Measurements from ENCODE around the gene FCRLB.
A peak's percentile ranks its signal among the peaks of the same experiment; 100 is the strongest.
"Not testable (repeated sequence)": the region's sequence is repeated elsewhere in the genome, so short reads cannot be mapped to it uniquely, and the experiment has no call there.

FCRLB gene

GRCh38 chr1:161721738-161722343 is 497 bp downstream of the FCRLB start:
- DNase-seq: no peak

GRCh38 chr1:161722406-161722805 is 1.1 kb downstream of the FCRLB start:
- no peak for DNase-seq

GRCh38 chr1:161723459-161724141 is 2.3 kb downstream of the FCRLB start:
- no peak for DNase-seq

DNA sequence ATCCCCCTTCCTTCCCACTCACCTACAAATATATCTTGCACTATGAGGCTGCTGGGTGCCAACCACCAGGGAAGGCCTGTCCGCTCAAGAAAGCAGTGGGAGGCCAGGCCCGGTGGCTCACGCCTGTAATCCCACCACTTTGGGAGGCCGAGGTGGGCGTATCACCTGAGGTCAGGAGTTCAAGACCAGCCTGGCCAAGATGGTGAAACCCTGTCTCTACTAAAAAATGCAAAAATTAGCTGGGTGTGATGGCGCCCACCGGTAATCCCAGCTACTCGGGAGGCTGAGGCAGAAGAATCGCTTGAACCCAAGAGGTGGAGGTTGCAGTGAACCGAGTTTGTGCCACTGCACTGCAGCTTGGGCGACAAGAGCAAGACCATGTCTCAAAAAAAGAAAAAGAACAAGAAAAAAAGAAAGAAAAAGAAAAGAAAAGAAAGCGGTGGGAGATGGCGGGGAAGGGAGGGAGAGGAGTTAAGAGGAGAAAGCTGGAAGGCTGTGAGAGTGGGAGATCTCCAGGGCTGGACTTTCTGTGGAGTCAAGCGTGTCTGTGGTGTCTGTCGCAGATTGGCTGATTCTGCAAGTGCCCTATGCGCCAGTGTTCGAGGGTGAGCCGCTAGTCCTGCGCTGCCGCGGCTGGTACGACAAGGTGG is 4.0 kb downstream of the FCRLB start:
- DNase-seq: not testable (repeated sequence)

DNA sequence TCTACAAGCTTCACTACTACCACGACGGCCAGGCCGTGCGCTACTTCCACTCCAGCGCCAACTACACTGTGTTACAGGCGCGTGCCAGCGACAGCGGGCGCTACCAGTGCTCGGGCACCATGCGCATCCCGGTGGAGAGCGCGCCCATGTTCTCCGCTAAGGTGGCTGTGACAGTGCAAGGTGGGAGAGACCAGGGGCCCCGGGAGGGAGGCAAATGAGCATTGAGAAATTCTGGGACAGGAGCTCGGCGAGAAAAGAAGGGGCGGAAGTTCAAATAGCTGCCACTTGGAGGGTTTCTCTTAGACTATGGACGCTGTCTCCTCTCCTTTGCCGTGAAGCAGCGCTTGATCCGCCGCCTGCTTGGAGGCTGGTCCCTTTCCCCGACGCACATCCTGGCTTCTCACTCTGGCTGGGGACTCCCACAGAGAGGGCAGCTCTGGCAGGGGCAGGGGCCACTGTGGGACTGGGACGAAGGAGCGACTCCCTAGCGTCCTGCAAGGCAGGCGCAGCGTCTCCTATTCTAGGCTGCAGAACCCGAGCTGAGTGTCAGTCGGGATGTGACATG is 4.6 kb downstream of the FCRLB start:
- DNase-seq: peak; percentile 5

GRCh38 chr1:161726473-161727255 is 5.3 kb downstream of the FCRLB start:
- DNase-seq: peak; percentile 55

GRCh38 chr1:161727256-161727924 is 6.0 kb downstream of the FCRLB start:
- no peak for DNase-seq

- no peak for DNase-seq
Measured at GRCh38 chr1:161728376-161729226, 7.3 kb downstream of the FCRLB start.

DNA sequence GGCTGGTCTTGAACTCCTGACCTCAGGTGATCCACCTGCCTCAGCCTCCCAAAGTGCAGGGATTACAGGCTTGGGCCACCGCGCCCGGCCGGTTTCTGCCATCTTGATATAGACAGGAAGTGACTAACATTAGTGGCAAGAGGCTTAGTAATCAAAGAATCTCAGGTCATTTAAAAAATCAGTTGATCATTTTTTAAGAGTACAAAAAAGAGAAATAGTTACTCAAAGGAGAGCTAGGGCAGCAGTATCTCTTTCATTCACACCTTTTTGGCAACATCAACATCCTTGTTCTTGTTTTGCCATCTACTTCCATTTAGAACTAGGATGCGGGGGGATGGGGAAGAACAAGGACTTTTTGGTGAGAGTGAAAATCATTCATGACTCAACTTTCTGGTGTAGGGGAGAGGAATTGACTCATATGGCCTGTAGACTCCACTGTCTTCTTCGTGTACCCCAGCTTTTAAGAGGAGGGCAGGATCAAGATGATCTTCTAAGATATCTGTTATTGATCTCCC is 8.8 kb downstream of the FCRLB start:
- no peak for DNase-seq

DNA sequence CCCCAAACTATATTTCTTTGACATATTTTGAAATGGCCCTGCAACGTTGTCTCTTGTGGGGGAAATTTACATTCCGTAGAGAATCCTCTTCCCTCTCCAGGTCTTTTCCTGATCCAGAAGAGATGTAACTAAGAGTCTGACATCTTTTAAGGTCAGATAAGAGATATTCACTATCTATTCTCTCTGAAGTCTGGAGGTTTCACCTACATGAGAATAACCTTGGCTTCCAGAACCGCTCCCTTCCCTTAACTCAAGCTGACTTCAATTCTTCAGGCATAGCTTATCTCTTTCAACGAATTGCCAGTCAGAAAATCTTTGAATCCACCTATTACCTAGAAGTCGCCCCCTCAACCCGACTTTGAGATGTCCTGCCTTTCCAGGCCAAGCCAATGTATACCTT is 9.9 kb downstream of the FCRLB start:
- no peak for DNase-seq

GRCh38 chr1:161731981-161732718 is 10.8 kb downstream of the FCRLB start:
- no peak for DNase-seq

DNA sequence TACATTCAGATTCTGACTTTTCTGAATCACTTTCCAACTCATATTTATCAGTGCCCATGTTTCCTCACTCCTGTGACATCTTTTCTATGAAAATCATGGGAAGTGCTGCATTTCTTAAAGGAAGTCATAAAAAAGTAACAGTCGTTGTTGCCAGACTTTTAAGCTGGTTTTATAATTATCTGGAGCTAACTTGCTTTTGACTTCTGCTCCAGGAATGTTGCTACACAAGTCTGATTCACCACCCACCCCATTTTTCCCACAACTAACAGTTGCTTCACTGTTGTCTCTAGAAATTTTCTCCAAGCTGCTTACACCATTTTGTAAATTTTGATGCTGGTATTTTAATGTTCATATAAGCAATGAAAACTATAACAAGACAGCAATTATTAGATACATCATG is 12.2 kb downstream of the FCRLB start:
- DNase-seq: no peak

DNA sequence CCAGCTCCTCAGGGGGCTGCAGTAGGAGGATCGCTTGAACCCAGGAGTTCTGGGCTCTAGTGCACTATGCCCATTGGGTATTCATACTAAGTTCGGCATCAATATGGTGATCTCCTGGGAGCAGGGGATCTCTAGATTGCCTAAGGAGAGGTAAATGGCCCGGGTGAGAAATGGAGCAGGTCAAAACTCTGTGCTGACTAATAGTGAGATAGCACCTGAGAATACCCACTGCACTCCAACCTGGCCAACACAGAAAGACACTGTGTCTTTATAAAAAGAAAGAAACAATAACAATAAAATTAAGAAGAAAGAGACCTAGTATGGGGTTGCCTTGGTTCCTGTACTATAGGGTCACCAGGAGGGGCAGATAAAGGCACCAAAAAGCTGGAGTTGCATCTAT is 14.5 kb downstream of the FCRLB start:
- DNase-seq: no peak

DNA sequence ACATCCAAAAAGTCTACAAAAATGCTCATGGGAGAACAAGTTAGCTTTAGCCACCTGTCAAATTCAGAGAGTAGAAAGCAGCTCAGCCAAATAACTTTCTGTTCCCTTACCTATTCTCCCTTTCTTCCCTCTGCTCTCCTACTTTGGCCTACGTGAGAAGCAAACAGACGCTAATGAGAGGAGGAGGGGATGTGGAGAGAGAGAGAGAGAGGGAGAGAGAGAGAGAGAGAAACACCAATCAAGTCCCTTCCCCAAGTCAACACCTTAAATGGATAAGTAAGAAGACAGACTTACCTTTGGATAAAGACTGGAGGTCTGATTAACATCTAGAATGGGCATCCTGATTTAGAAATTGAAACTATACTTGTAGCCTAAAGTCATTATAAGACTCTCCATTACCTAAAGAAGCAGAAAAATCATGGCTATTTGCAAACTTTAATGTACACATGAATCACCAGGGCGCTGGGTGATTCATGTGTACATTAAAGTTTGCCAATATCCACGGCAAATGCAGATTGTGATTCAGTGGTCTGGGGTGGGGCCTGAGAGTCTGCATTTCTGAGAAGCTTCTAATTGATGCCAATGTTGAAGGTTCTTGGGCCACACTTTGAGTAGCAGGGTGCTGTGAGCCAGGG is 15.1 kb downstream of the FCRLB start:
- DNase-seq: no peak

- no peak for DNase-seq
Measured at GRCh38 chr1:161737625-161738024, 16.3 kb downstream of the FCRLB start.

DNA sequence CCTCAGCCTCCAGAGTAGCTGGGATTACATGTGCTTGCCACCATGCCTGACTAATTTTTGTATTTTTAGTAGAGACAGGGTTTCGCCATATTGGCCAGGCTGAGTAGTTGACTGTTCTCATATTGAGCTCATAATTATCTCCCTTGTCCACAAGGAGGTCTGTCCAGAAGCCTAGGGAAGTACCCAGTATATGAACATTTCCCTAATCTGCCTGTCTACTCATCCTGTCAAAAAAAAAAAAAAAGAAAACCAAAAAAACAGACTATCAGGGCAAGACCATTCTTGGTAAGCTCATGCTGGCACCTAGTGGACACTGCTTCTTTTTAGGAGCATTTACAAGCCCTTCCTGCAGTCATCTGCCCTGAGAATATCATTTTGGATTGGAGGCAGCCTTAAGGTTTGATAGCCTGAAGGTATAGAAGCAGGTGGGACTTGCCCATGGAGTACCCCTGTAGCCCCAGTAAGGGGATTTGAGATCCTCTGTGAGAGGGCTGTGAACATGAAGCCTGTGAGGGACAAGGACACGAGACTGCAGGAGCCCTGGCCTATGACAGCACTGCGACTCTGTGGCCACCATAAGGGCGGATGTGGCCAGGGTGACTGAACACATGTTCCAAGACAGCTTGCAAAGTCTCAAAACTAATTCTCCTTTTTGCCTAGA is 17.4 kb downstream of the FCRLB start:
- DNase-seq: peak; percentile 19

DNA sequence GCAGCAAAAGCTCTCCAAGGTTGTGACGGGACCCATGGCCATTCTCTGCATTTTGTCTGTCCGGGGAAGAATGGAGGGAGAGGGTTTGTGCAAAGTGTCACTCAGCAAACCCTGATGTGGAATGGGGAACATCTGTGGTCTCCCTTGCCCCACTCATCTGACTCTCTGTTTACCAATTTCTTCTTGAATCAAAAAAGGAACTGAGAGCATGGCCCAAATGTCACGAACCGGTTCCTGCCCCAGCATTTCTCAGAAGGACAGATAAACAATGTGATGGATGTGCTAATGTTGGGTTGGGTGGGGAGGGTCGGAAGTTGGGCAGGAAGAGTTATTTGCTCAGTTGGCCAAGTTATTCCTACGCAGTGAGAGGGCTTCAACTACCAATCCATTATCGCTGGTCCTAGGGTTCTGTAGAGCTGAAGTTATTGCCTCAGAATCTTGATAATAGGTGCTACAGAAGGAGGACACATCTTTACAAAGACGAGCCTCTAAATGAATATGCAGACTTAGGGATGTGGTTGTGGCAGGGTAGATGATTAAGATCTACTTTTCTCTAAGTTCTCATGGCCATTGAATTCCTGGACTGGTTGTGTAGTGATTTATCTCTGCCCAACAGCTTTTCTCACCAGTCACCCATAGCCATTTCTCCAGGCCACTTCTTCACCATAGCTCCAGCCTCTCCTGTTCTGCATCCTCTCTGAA is 18.7 kb downstream of the FCRLB start:
- peak; percentile 4 for DNase-seq

- DNase-seq: no peak
Measured at GRCh38 chr1:161740921-161741320, 19.6 kb downstream of the FCRLB start.

GRCh38 chr1:161743231-161743630 is 21.9 kb downstream of the FCRLB start:
- DNase-seq: no peak

Measured in midbrain (tissue), 1 donor.